ENCODE data around the gene EPS15.
"Not testable (repeated sequence)": the region's sequence is repeated elsewhere in the genome, so short reads cannot be mapped to it uniquely, and the experiment has no call there.

The EPS15 gene

DNA sequence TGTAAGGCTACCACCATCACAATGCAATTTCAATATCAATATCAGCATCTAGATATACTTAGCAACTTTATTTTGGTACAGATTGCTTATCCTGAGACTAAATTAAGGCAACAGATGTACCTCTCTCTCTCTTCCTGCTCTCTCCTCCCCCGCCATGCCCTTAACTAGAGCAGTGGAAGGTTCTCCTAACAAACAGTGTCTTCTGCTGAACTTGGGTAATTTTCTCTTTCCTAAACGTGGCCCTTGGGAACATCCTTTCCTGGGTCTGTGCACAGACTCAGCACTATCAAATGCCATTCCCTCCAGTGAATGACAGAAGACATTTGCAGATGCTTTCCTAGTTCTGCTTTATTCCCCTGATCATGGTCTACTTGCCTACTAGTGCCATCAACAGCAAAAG, 103.1 kb downstream of the EPS15 start:
- TF ChIP-seq, protein P1, sequence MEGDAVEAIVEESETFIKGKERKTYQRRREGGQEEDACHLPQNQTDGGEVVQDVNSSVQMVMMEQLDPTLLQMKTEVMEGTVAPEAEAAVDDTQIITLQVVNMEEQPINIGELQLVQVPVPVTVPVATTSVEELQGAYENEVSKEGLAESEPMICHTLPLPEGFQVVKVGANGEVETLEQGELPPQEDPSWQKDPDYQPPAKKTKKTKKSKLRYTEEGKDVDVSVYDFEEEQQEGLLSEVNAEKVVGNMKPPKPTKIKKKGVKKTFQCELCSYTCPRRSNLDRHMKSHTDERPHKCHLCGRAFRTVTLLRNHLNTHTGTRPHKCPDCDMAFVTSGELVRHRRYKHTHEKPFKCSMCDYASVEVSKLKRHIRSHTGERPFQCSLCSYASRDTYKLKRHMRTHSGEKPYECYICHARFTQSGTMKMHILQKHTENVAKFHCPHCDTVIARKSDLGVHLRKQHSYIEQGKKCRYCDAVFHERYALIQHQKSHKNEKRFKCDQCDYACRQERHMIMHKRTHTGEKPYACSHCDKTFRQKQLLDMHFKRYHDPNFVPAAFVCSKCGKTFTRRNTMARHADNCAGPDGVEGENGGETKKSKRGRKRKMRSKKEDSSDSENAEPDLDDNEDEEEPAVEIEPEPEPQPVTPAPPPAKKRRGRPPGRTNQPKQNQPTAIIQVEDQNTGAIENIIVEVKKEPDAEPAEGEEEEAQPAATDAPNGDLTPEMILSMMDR (IDR thresholded peaks at IDR 0.05; ENCODE audit: insufficient read depth, low read length, missing control alignments) = no peak
- H3K4me3 ChIP-seq (ENCODE audit: low read depth, low read length) = no peak overlapping the region
- no peak for DNase-seq (ENCODE audit: low read depth, low spot score)
- CTCF ChIA-PET = no interaction called here
- POLR2A ChIA-PET = no interaction called here

DNA sequence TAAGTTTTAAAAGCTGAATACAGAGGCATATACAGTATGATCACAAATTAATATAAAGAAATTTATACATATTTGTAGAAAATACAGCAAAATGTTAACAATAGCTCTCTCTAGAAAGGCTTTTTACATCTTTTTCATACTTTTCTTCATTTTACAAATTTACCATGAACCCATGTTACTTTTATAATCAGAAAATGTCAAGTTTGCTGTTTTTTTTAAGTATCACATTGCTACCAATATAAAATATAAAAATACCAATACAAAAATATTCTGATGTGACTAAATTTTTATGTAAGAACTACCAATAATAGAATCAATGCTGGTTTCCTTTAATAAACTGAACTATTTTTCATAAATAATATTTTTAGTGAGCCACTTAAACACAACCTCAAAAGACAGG, 104.3 kb downstream of the EPS15 start:
- ChIA-PET POLR2A (no interaction called here), CTCF (interaction anchor here (1.4 kb wide), 1 partner anchor 354 kb away, joined by 4 read pairs; no protein-coding TSS in a partner anchor)
- H3K4me3 ChIP-seq (ENCODE audit: low read depth, low read length) = no peak overlapping the region
- TF ChIP-seq, protein P1 (IDR thresholded peaks at IDR 0.05; ENCODE audit: insufficient read depth, low read length, missing control alignments) = no peak
- DNase-seq (ENCODE audit: low read depth, low spot score) = no peak

DNA sequence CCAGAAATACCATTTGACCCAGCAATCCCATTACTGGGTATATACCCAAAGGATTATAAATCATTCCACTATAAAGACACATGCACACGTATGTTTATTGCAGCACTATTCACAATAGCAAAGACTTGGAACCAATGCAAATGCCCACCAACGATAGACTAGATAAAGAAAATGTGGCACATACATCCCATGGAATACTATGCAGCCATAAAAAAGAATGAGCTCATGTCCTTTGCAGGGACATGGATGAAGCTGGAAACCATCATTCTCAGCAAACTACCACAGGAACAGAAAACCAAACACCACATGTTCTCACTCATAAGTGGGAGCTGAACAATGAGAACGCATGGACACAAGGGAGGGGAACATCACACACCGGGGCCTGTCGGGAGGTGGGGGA, 107.2 kb downstream of the EPS15 start:
- POLR2A ChIA-PET; H3K4me3 ChIP-seq (ENCODE audit: low read depth, low read length); DNase-seq (ENCODE audit: low read depth, low spot score): not testable (repeated sequence)
- CTCF ChIA-PET = interaction anchor here (2.5 kb wide), 1 partner anchor 11 kb away, joined by 12 read pairs; no protein-coding TSS in a partner anchor

DNA sequence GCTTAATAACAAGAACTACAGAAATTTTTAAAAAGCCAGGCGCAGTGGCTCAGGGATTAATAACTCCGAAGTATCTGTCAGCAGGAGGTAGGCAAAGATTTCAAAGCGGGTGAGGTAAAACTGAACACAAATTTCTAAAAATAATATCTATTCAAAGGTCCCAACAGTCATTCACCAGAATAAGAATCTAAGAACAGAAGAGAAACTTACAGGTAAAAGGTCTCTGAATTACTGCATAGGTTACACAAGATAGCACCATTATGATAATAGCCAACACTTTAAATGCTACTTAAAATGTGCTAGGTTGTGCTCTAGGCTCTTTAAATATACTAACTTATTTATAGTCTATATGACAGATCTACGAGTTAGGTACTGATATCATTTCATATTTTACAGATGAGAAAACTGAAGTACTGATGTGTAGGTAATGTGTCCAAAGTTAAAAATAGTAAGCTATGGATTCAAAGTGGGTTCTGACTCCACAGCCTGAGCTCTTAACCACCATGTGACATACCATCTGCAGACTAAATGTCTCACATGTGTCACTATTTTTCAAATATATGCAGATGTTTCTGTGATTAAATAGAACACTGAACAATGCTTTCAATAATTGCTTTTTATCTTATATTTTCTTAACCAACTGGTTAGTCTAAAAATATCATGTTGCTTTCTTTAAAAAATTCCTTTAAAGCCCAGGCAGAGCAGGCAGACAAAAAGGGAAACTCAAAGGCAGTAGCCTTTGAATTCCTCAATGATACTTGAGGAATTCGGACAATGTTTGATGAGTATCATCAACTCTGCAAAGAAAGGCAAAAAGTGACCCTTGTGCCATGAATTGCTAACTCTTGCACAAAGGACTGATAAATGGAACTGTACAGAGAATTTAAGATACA, 108.3 kb downstream of the EPS15 start:
- CTCF ChIA-PET = no interaction called here
- POLR2A ChIA-PET = no interaction called here
- DNase-seq (ENCODE audit: low read depth, low spot score) = peak; percentile 12
- no peak overlapping the region for H3K4me3 ChIP-seq (ENCODE audit: low read depth, low read length)
- TF ChIP-seq, protein P1 (IDR thresholded peaks at IDR 0.05; ENCODE audit: insufficient read depth, low read length, missing control alignments) = no peak

DNA sequence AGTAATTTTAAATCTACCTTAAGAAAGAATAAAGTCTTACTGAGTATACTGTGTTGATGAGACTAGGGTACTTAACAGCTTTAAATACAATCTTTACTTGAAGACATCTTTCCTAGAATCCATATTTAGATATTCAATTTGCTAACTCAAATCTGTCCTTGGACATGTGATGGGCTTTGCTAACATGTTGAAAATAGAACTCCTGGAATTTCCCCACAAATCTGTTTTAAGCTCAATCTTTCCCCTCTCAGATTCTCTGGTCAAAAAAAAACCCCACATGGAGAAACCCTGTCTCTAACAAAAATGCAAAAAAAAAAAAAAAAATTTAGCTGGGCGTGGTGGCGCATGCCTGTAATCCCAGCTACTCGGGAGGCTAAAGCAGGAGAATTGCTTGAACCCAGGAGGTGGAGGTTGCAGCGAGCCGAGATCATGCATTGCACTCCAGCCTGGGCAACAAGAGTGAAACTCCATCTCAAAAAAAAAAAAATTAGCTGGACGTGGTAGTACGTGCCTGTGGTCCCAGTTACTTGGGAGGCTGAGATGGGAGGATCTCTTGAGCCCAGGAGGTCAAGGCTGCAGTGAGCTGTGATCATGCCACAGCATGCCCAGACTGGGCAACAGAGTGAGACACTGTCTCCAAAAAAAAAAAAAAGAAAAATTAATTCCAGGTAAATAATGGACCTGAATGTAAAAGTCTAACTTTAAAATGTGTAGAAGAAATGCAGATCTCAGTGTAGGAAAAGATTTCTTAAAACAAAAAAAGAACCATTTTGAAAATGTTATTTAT, 109.1 kb downstream of the EPS15 start:
- POLR2A ChIA-PET = not testable (repeated sequence)
- CTCF ChIA-PET = interaction anchor here (1.4 kb wide), 1 partner anchor 13 kb away, joined by 3 read pairs; no protein-coding TSS in a partner anchor

DNA sequence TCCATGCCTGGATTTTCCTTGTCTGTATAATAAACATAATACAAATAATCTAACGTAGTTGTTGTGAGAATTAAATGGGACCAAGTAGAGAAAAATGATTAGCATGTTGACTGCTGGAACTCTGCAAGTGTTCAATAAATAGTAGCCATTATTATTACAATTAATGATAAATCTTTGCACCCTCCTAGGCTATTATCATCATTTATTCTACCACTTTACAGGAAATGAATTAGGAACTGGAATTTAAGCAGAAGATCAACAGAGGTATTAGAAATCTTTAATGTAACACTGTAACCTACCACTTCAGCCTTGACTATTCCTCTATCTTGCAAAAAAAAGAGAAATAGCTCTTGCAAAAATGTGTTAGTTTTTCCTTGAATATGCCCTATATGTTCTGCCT, 126.8 kb downstream of the EPS15 start:
- CTCF ChIA-PET = no interaction called here
- POLR2A ChIA-PET = no interaction called here
- no peak for DNase-seq (ENCODE audit: low read depth, low spot score)
- no peak overlapping the region for H3K4me3 ChIP-seq (ENCODE audit: low read depth, low read length)
- TF ChIP-seq, protein P1 (IDR thresholded peaks at IDR 0.05; ENCODE audit: insufficient read depth, low read length, missing control alignments) = no peak

More for the DNA sequence above, 109.1 kb downstream of the EPS15 start:
- DNase-seq (ENCODE audit: low read depth, low spot score); H3K4me3 ChIP-seq (ENCODE audit: low read depth, low read length): not testable (repeated sequence)

DNA sequence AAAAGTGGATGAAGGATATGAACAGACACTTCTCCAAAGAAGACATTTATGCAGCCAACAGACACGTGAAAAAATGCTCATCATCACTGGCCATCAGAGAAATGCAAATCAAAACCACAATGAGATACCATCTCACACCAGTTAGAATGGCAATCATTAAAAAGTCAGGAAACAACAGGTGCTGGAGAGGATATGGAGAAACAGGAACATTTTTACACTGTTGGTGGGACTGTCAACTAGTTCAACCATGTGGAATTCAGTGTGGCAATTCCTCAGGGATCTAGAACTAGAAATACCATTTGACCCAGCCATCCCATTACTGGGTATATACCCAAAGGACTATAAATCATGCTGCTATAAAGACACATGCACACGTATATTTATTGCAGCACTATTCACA, 128.4 kb downstream of the EPS15 start:
- H3K4me3 ChIP-seq (ENCODE audit: low read depth, low read length); DNase-seq (ENCODE audit: low read depth, low spot score); POLR2A ChIA-PET; CTCF ChIA-PET: not testable (repeated sequence)

DNA sequence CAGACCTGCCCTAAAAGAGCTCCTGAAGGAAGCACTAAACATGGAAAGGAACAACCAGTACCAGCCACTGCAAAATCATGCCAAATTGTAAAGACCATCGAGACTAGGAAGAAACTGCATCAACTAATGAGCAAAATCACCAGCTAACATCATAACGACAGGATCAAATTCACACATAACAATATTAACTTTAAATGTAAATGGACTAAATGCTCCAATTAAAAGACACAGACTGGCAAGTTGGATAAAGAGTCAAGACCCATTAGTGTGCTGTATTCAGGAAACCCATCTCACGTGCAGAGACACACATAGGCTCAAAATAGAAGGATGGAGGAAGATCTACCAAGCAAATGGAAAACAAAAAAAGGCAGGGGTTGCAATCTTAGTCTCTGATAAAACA, 131.8 kb downstream of the EPS15 start:
- CTCF ChIA-PET; POLR2A ChIA-PET; DNase-seq (ENCODE audit: low read depth, low spot score); H3K4me3 ChIP-seq (ENCODE audit: low read depth, low read length): not testable (repeated sequence)

DNA sequence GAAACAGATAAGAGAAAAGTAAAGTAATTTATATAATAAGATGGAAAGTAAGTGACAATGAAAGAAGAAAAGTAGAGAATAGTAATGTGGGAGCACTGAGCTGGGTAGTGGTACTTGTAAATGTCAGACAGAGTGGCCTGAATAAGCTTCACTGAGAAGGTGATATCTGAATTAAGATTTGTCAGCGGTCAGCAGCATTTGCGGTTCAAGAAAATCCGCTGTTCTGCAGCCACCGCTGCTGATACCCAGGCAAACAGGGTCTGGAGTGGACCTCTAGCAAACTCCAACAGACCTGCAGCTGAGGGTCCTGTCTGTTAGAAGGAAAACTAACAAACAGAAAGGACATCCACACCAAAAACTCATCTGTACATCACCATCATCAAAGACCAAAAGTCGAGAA, 132.8 kb downstream of the EPS15 start:
- DNase-seq (ENCODE audit: low read depth, low spot score); H3K4me3 ChIP-seq (ENCODE audit: low read depth, low read length); POLR2A ChIA-PET; CTCF ChIA-PET: not testable (repeated sequence)
